Measurements from ENCODE around the gene ARHGAP26. TPM values are rescaled to one million over a fixed set of nuclear protein-coding genes. Genes with fewer than 3 reads are reported as not detected.
A peak's percentile ranks its signal among the peaks of the same experiment; 100 is the strongest.

The ARHGAP26 gene
- total RNA-seq, 2 donors from 2014 or later, result 27.5 to 80.7 TPM

DNA sequence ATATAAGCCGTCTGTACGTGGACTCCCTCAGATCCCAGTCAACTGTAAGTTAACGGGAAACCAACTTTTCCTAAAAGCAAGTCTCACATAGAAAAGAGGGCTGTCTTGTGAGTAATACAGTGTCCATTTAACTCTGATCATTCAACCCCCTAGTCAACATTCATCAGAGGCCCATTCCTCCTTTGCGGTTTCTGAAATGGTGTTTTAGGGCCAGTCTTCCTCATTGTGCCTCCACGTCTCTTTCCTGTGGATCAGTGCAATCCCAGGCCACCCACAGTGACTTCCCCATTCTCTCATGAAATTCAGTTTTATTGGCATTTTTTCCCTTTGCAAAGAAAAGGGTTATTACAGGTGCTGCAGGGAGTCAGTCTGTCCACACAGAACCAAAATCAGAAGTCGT lies 371.5 kb downstream of the ARHGAP26 start:
- no peak overlapping the region for H3K27ac ChIP-seq
- H3K36me3 ChIP-seq, result no peaks in the 10 kb centered on the region
- H3K4me1 ChIP-seq (ENCODE audit: control insufficient read depth in 1 of 2, low read depth in 2 of 2), result peaks cover 23 to 75% of the 10 kb centered on the region in 2 donors
- no peak for DNase-seq (ENCODE audit: low spot score)
- no peaks in the 10 kb centered on the region for H3K9me3 ChIP-seq
- no peak overlapping the region for H3K4me3 ChIP-seq
- ATAC-seq (ENCODE audit: insufficient number of reproducible peaks, low FRiP score, low read depth), result no peak
- no peaks in the 10 kb centered on the region for H3K27me3 ChIP-seq (replicated peaks; ENCODE audit: insufficient read depth)
- TF ChIP-seq CTCF (IDR thresholded peaks at IDR 0.05), result no peak

GRCh38 chr5:143142596-143143435 lies 372.6 kb downstream of the ARHGAP26 start:
- peak overlapping the region; percentile 74 to 75 for H3K27ac ChIP-seq
- peaks cover 28 to 84% of the 10 kb centered on the region in 2 donors for H3K4me1 ChIP-seq (ENCODE audit: control insufficient read depth in 1 of 2, low read depth in 2 of 2)
- ATAC-seq (ENCODE audit: insufficient number of reproducible peaks, low FRiP score, low read depth) (peak; percentile 69), DNase-seq (ENCODE audit: low spot score) (peak; percentile 49)
- TF ChIP-seq CTCF (IDR thresholded peaks at IDR 0.05), result no peak
- no peaks in the 10 kb centered on the region for H3K27me3 ChIP-seq (replicated peaks; ENCODE audit: insufficient read depth)
- H3K9me3 ChIP-seq, result no peaks in the 10 kb centered on the region
- H3K4me3 ChIP-seq, result peak overlapping the region; percentile 8
- no peaks in the 10 kb centered on the region for H3K36me3 ChIP-seq

GRCh38 chr5:143143973-143144372 lies 373.8 kb downstream of the ARHGAP26 start:
- H3K27ac ChIP-seq, result peak overlapping the region; percentile 74 to 75
- no peak overlapping the region for H3K4me3 ChIP-seq
- TF ChIP-seq CTCF (IDR thresholded peaks at IDR 0.05), result no peak
- H3K4me1 ChIP-seq (ENCODE audit: control insufficient read depth in 1 of 2, low read depth in 2 of 2), result peaks cover 38 to 96% of the 10 kb centered on the region in 2 donors
- H3K36me3 ChIP-seq, result no peaks in the 10 kb centered on the region
- DNase-seq (ENCODE audit: low spot score) (no peak), ATAC-seq (ENCODE audit: insufficient number of reproducible peaks, low FRiP score, low read depth) (no peak)
- H3K9me3 ChIP-seq, result no peaks in the 10 kb centered on the region
- no peaks in the 10 kb centered on the region for H3K27me3 ChIP-seq (replicated peaks; ENCODE audit: insufficient read depth)

- no peaks in the 10 kb centered on the region for H3K27me3 ChIP-seq (replicated peaks; ENCODE audit: insufficient read depth)
- H3K9me3 ChIP-seq, result no peaks in the 10 kb centered on the region
- no peak for TF ChIP-seq CTCF (IDR thresholded peaks at IDR 0.05)
- peak overlapping the region; percentile 74 to 75 for H3K27ac ChIP-seq
- H3K36me3 ChIP-seq, result no peaks in the 10 kb centered on the region
- ATAC-seq (ENCODE audit: insufficient number of reproducible peaks, low FRiP score, low read depth) (no peak), DNase-seq (ENCODE audit: low spot score) (no peak)
- peaks cover 38 to 87% of the 10 kb centered on the region in 2 donors for H3K4me1 ChIP-seq (ENCODE audit: control insufficient read depth in 1 of 2, low read depth in 2 of 2)
- peak overlapping the region; percentile 39 for H3K4me3 ChIP-seq
Measured at GRCh38 chr5:143145243-143146160, 375.3 kb downstream of the ARHGAP26 start.

- TF ChIP-seq CTCF (IDR thresholded peaks at IDR 0.05), result no peak
- ATAC-seq (ENCODE audit: insufficient number of reproducible peaks, low FRiP score, low read depth) (no peak), DNase-seq (ENCODE audit: low spot score) (no peak)
- peaks cover 38 to 81% of the 10 kb centered on the region in 2 donors for H3K4me1 ChIP-seq (ENCODE audit: control insufficient read depth in 1 of 2, low read depth in 2 of 2)
- no peaks in the 10 kb centered on the region for H3K27me3 ChIP-seq (replicated peaks; ENCODE audit: insufficient read depth)
- H3K27ac ChIP-seq, result peak overlapping the region; percentile 22 to 74
- no peaks in the 10 kb centered on the region for H3K9me3 ChIP-seq
- no peak overlapping the region for H3K4me3 ChIP-seq
- H3K36me3 ChIP-seq, result no peaks in the 10 kb centered on the region
Measured at GRCh38 chr5:143146161-143146560, 376.0 kb downstream of the ARHGAP26 start.

Data from thoracic aorta (tissue), 2 donors.